GM23338 (cell line): ENCODE data around the gene C2CD2L. TPM values are rescaled to one million over a fixed set of nuclear protein-coding genes. Genes with fewer than 3 reads are reported as not detected.
A peak's percentile ranks its signal among the peaks of the same experiment; 100 is the strongest.

ENCODE experiments used
- ATAC-seq: fragments of 200-7000 bp; cut with Tn5 transposase; 3 replicates; pipeline ENCODE4 v1.9.1; 2020
- DNase-seq: peaks from one replicate; pipeline ENCODE4 v3.0.0-alpha.2; 2015; ENCODE audit warnings: low spot score
- H2AFZ ChIP-seq: fragments of 200-600 bp; sonication (generic); 2 replicates; pipeline ENCODE4 v1.8.0; 2016; ENCODE audit warnings: antibody characterized with exemption, mild to moderate bottlenecking, moderate library complexity
- H3F3A ChIP-seq: fragments of 200-600 bp; sonication (generic); replicated peaks from 2 replicates; pipeline ENCODE4 v1.8.0; 2017; ENCODE audit warnings: antibody characterized with exemption, mixed run types, low read depth
- H3K27ac ChIP-seq: fragments of 200-600 bp; sonication (generic); 2 replicates; pipeline ENCODE4 v1.6.1; 2016; ENCODE audit warnings: low read depth
- H3K27me3 ChIP-seq: fragments of 200-600 bp; sonication (generic); 2 replicates; pipeline ENCODE4 v1.8.0; 2016; ENCODE audit warnings: mild to moderate bottlenecking, mixed run types, moderate library complexity; ENCODE audit not compliant: insufficient read depth
- H3K36me3 ChIP-seq: fragments of 200-600 bp; sonication (generic); 2 replicates; pipeline ENCODE4 v1.8.0; 2016; ENCODE audit warnings: mild to moderate bottlenecking; ENCODE audit not compliant: insufficient read depth
- H3K4me1 ChIP-seq: fragments of 200-600 bp; sonication (generic); 2 replicates; pipeline ENCODE4 v1.8.0; 2016; ENCODE audit warnings: mild to moderate bottlenecking, moderate library complexity; ENCODE audit not compliant: insufficient read depth
- H3K4me2 ChIP-seq: fragments of 200-600 bp; sonication (generic); 2 replicates; pipeline ENCODE4 v1.7.1; 2017; ENCODE audit warnings: mixed run types
- H3K4me3 ChIP-seq: fragments of 200-600 bp; sonication (generic); 2 replicates; pipeline ENCODE4 v1.6.1; 2016; ENCODE audit warnings: mixed run types
- H3K79me2 ChIP-seq: fragments of 200-600 bp; sonication (generic); replicated peaks from 2 replicates; pipeline ENCODE4 v1.8.0; 2017; ENCODE audit warnings: mild to moderate bottlenecking; ENCODE audit not compliant: insufficient read depth
- H3K9me2 ChIP-seq: fragments of 200-600 bp; sonication (generic); 2 replicates; pipeline ENCODE4 v1.8.0; 2017; ENCODE audit not compliant: insufficient read depth
- H4K20me1 ChIP-seq: fragments of 200-600 bp; sonication (generic); replicated peaks from 2 replicates; pipeline ENCODE4 v1.8.0; 2017; ENCODE audit warnings: mild to moderate bottlenecking; ENCODE audit not compliant: insufficient read depth
- H3K27ac Mint-ChIP-seq: 2 replicates; pipeline ENCODE4 v1.8.0; 2020; ENCODE audit warnings: inconsistent platforms, mild to moderate bottlenecking, moderate library complexity, mixed read lengths
- H3K27me3 Mint-ChIP-seq: 3 replicates; pipeline ENCODE4 v1.8.0; 2022; ENCODE audit warnings: low read depth, mild to moderate bottlenecking, moderate library complexity, mixed read lengths, inconsistent platforms; ENCODE audit not compliant: insufficient read depth, poor library complexity
- H3K36me3 Mint-ChIP-seq: 3 replicates; pipeline ENCODE4 v1.8.0; 2021; ENCODE audit warnings: low read depth, mild to moderate bottlenecking, inconsistent platforms, moderate library complexity, mixed read lengths
- H3K4me1 Mint-ChIP-seq: 3 replicates; pipeline ENCODE4 v1.8.0; 2020; ENCODE audit warnings: mild to moderate bottlenecking, inconsistent platforms, mixed read lengths
- H3K4me3 Mint-ChIP-seq: 3 replicates; pipeline ENCODE4 v1.8.0; 2021; ENCODE audit warnings: moderate library complexity, mild to moderate bottlenecking, inconsistent platforms, mixed read lengths
- H3K9me3 Mint-ChIP-seq: 3 replicates; pipeline ENCODE4 v1.8.0; 2020; ENCODE audit warnings: moderate library complexity, mild to moderate bottlenecking, inconsistent platforms, mixed read lengths
- CREB1 ChIP-seq: fragments of 250-450 bp; sonication (Bioruptor Pico); IDR thresholded peaks from 2 replicates; pipeline ENCODE4 v1.5.0; 2020; ENCODE audit warnings: low read depth, mild to moderate bottlenecking, moderate library complexity
- EZH2 ChIP-seq: fragments of 200-600 bp; sonication (generic); IDR thresholded peaks from one replicate; pipeline ENCODE4 v1.8.0; 2017; ENCODE audit warnings: antibody characterized with exemption, mild to moderate bottlenecking, low read depth; ENCODE audit not compliant: unreplicated experiment
- EZH2phosphoT487 ChIP-seq: fragments of 200-600 bp; sonication (generic); IDR thresholded peaks from one replicate; pipeline ENCODE4 v1.8.1; 2018; ENCODE audit warnings: antibody characterized with exemption; ENCODE audit not compliant: unreplicated experiment
- JUNB ChIP-seq: IDR thresholded peaks from one replicate; pipeline ENCODE4 v1.6.1; 2016; ENCODE audit warnings: antibody characterized with exemption; ENCODE audit not compliant: unreplicated experiment
- NANOG ChIP-seq: IDR thresholded peaks from 2 replicates; pipeline ENCODE4 v1.6.1; 2016; ENCODE audit warnings: antibody characterized with exemption, borderline replicate concordance
- POLR2AphosphoS5 ChIP-seq: IDR thresholded peaks from 2 replicates; pipeline ENCODE4 v1.6.1; 2016; ENCODE audit warnings: antibody characterized with exemption, low read depth
- STAT1 ChIP-seq: IDR thresholded peaks from one replicate; pipeline ENCODE4 v1.6.1; 2016; ENCODE audit warnings: antibody characterized with exemption; ENCODE audit not compliant: unreplicated experiment
- ZNF114 ChIP-seq: fragments of 250-450 bp; sonication (Bioruptor Pico); IDR thresholded peaks from 2 replicates; pipeline ENCODE4 v1.5.0; 2020; ENCODE audit warnings: mild to moderate bottlenecking, moderate library complexity
- ZNF331 ChIP-seq: fragments of 250-450 bp; sonication (Bioruptor Pico); IDR thresholded peaks from 2 replicates; pipeline ENCODE4 v1.5.0; 2020; ENCODE audit warnings: low read depth, mild to moderate bottlenecking, moderate library complexity
- polyA plus RNA-seq: library from polyadenylated mRNA; unstranded; fragments of >200 nt; fragmentation: Nextera tagmentation; extraction: Ambion mirVana; gene quantifications from 2 replicates; pipeline ENCODE4 v1.2.1, GENCODE V29; 2016
- total RNA-seq: library from RNA; depleted of rRNA; stranded (reverse); fragments of >200 nt; shearing (Covaris generic); gene quantifications from 2 replicates; pipeline ENCODE4 v1.2.3, GENCODE V29; 2014
- TF ChIP-seq, protein P1 (sequence below), 2 experiments: fragments of 200-600 bp in 1 of 2; sonication (generic) in 1 of 2; conservative IDR thresholded peaks; 2 replicates each; pipeline versions ENCODE4 v1.5.1 to v1.6.1; 2016 to 2017; ENCODE audit warnings: antibody characterized with exemption in 2 of 2, low read depth in 2 of 2, mild to moderate bottlenecking in 2 of 2, moderate library complexity in 1 of 2
- TF ChIP-seq, protein P2 (sequence below): IDR thresholded peaks from one replicate; pipeline ENCODE4 v1.6.1; 2018; ENCODE audit warnings: antibody characterized with exemption; ENCODE audit not compliant: unreplicated experiment
- TF ChIP-seq, protein P3 (sequence below): fragments of 250-450 bp; sonication (Bioruptor Pico); IDR thresholded peaks from 2 replicates; pipeline ENCODE4 v1.5.0; 2020; ENCODE audit warnings: mild to moderate bottlenecking, moderate library complexity
- TF ChIP-seq, protein P4 (sequence below): IDR thresholded peaks from 2 replicates; pipeline ENCODE4 v1.6.1; 2016; ENCODE audit warnings: antibody characterized with exemption

Gene C2CD2L
- total and polyA plus RNA-seq, 2 experiments from 2014 or later, result 1.4 to 4.4 TPM

DNA sequence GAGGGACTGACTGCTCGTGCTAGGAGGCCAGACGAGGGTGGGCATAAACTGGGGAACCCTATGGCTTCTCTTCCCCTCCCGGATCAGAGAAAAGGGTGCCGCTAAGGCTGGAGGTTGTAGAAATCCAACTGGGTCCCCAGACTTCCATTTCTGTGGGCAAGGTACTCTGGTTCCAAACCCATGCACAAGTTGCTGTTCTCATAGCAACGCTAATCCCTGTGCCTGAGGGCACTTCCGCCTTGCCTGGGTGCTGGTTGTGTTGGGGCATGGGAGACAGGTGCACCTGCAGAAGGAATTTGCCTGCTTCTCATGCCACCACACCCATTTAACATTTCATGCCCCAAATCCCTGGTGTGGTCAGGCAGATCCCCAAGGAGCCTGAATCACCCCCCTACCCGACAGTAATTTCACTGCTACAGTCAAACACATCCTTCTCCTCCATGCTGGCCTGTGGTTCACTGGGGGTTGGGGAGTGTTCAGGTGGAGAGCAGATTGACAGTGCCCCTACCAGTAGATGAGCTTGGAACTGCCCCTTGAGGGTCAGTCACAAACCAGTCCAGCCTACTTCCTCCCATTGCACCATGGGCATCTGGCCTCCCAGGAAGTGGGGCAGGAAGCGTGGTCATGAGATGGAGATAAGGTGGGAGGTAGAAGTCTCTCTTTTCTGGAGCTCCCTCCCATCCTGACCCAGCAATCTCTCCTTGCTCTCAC lies 1.2 kb downstream of the C2CD2L start:
- Mint-ChIP-seq H3K27me3 (peaks cover 21% of the 10 kb centered on the region), H3K27ac (no peak overlapping the region), H3K4me3 (peak overlapping the region; percentile 76), H3K36me3 (no peaks in the 10 kb centered on the region; the same call in 2 of the 3 replicates), H3K9me3 (no peaks in the 10 kb centered on the region), H3K4me1 (peaks cover 28% of the 10 kb centered on the region)
- peaks cover 23% of the 10 kb centered on the region for H3K4me1 ChIP-seq
- peak; percentile 68 for DNase-seq
- peaks cover 14% of the 10 kb centered on the region for H3F3A ChIP-seq
- peak overlapping the region; percentile 84 for H3K4me3 ChIP-seq
- H3K79me2 ChIP-seq, result no peaks in the 10 kb centered on the region
- H3K36me3 ChIP-seq, result no peaks in the 10 kb centered on the region
- no peak overlapping the region for H3K27ac ChIP-seq
- peak overlapping the region; percentile 99 for H3K4me2 ChIP-seq
- peak overlapping the region; percentile 89 for H2AFZ ChIP-seq
- peaks cover 20% of the 10 kb centered on the region for H3K27me3 ChIP-seq
- TF ChIP-seq, protein P1, sequence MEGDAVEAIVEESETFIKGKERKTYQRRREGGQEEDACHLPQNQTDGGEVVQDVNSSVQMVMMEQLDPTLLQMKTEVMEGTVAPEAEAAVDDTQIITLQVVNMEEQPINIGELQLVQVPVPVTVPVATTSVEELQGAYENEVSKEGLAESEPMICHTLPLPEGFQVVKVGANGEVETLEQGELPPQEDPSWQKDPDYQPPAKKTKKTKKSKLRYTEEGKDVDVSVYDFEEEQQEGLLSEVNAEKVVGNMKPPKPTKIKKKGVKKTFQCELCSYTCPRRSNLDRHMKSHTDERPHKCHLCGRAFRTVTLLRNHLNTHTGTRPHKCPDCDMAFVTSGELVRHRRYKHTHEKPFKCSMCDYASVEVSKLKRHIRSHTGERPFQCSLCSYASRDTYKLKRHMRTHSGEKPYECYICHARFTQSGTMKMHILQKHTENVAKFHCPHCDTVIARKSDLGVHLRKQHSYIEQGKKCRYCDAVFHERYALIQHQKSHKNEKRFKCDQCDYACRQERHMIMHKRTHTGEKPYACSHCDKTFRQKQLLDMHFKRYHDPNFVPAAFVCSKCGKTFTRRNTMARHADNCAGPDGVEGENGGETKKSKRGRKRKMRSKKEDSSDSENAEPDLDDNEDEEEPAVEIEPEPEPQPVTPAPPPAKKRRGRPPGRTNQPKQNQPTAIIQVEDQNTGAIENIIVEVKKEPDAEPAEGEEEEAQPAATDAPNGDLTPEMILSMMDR (conservative IDR thresholded peaks at IDR 0.05; ENCODE audit: low read depth in 2 of 2), result no peak
- TF ChIP-seq ZNF331 (CRISPR knock-in tag) (no peak), ZNF114 (CRISPR knock-in tag) (no peak), EZH2 (no peak), CREB1 (CRISPR knock-in tag) (no peak), POLR2AphosphoS5 (no peak), STAT1 (no peak), NANOG (no peak), JUNB (no peak), EZH2phosphoT487 (no peak)
- TF ChIP-seq, protein P2, sequence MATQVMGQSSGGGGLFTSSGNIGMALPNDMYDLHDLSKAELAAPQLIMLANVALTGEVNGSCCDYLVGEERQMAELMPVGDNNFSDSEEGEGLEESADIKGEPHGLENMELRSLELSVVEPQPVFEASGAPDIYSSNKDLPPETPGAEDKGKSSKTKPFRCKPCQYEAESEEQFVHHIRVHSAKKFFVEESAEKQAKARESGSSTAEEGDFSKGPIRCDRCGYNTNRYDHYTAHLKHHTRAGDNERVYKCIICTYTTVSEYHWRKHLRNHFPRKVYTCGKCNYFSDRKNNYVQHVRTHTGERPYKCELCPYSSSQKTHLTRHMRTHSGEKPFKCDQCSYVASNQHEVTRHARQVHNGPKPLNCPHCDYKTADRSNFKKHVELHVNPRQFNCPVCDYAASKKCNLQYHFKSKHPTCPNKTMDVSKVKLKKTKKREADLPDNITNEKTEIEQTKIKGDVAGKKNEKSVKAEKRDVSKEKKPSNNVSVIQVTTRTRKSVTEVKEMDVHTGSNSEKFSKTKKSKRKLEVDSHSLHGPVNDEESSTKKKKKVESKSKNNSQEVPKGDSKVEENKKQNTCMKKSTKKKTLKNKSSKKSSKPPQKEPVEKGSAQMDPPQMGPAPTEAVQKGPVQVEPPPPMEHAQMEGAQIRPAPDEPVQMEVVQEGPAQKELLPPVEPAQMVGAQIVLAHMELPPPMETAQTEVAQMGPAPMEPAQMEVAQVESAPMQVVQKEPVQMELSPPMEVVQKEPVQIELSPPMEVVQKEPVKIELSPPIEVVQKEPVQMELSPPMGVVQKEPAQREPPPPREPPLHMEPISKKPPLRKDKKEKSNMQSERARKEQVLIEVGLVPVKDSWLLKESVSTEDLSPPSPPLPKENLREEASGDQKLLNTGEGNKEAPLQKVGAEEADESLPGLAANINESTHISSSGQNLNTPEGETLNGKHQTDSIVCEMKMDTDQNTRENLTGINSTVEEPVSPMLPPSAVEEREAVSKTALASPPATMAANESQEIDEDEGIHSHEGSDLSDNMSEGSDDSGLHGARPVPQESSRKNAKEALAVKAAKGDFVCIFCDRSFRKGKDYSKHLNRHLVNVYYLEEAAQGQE, result no peak
- TF ChIP-seq, protein P3, sequence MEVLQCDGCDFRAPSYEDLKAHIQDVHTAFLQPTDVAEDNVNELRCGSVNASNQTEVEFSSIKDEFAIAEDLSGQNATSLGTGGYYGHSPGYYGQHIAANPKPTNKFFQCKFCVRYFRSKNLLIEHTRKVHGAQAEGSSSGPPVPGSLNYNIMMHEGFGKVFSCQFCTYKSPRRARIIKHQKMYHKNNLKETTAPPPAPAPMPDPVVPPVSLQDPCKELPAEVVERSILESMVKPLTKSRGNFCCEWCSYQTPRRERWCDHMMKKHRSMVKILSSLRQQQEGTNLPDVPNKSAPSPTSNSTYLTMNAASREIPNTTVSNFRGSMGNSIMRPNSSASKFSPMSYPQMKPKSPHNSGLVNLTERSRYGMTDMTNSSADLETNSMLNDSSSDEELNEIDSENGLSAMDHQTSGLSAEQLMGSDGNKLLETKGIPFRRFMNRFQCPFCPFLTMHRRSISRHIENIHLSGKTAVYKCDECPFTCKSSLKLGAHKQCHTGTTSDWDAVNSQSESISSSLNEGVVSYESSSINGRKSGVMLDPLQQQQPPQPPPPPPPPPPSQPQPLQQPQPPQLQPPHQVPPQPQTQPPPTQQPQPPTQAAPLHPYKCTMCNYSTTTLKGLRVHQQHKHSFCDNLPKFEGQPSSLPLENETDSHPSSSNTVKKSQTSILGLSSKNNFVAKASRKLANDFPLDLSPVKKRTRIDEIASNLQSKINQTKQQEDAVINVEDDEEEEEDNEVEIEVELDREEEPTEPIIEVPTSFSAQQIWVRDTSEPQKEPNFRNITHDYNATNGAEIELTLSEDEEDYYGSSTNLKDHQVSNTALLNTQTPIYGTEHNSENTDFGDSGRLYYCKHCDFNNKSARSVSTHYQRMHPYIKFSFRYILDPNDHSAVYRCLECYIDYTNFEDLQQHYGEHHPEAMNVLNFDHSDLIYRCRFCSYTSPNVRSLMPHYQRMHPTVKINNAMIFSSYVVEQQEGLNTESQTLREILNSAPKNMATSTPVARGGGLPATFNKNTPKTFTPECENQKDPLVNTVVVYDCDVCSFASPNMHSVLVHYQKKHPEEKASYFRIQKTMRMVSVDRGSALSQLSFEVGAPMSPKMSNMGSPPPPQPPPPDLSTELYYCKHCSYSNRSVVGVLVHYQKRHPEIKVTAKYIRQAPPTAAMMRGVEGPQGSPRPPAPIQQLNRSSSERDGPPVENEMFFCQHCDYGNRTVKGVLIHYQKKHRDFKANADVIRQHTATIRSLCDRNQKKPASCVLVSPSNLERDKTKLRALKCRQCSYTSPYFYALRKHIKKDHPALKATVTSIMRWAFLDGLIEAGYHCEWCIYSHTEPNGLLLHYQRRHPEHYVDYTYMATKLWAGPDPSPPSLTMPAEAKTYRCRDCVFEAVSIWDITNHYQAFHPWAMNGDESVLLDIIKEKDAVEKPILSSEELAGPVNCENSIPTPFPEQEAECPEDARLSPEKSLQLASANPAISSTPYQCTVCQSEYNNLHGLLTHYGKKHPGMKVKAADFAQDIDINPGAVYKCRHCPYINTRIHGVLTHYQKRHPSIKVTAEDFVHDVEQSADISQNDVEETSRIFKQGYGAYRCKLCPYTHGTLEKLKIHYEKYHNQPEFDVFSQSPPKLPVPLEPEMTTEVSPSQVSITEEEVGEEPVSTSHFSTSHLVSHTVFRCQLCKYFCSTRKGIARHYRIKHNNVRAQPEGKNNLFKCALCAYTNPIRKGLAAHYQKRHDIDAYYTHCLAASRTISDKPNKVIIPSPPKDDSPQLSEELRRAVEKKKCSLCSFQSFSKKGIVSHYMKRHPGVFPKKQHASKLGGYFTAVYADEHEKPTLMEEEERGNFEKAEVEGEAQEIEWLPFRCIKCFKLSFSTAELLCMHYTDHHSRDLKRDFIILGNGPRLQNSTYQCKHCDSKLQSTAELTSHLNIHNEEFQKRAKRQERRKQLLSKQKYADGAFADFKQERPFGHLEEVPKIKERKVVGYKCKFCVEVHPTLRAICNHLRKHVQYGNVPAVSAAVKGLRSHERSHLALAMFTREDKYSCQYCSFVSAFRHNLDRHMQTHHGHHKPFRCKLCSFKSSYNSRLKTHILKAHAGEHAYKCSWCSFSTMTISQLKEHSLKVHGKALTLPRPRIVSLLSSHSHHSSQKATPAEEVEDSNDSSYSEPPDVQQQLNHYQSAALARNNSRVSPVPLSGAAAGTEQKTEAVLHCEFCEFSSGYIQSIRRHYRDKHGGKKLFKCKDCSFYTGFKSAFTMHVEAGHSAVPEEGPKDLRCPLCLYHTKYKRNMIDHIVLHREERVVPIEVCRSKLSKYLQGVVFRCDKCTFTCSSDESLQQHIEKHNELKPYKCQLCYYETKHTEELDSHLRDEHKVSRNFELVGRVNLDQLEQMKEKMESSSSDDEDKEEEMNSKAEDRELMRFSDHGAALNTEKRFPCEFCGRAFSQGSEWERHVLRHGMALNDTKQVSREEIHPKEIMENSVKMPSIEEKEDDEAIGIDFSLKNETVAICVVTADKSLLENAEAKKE (CRISPR knock-in tag), result no peak
- TF ChIP-seq, protein P4, sequence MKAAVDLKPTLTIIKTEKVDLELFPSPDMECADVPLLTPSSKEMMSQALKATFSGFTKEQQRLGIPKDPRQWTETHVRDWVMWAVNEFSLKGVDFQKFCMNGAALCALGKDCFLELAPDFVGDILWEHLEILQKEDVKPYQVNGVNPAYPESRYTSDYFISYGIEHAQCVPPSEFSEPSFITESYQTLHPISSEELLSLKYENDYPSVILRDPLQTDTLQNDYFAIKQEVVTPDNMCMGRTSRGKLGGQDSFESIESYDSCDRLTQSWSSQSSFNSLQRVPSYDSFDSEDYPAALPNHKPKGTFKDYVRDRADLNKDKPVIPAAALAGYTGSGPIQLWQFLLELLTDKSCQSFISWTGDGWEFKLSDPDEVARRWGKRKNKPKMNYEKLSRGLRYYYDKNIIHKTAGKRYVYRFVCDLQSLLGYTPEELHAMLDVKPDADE, result no peak
- H4K20me1 ChIP-seq, result no peaks in the 10 kb centered on the region
- ATAC-seq, result peak; percentile 23
- H3K9me2 ChIP-seq, result no peaks in the 10 kb centered on the region
